Measurements from ENCODE around the gene LSG1. TPM values are rescaled to one million over a fixed set of nuclear protein-coding genes. Genes with fewer than 3 reads are reported as not detected.

Gene LSG1
- total and polyA plus RNA-seq, 2 of the 13 experiments (the other 11 are each of a cell fraction or from before 2014, with no cell fraction given): 21.4 to 32.1 TPM

- CTCF ChIA-PET (ENCODE audit: low intra/inter-chr PET ratio, low total read pairs): interaction anchor here (1.1 kb wide), 1 partner anchor 300 kb away, joined by 4 read pairs; no protein-coding TSS in a partner anchor
- peaks cover 0 to 31% of the 10 kb centered on the region in 2 experiments; a peak in 1 of 5 replicates for H3K27me3 ChIP-seq (ENCODE audit: control insufficient read depth in 1 of 2, insufficient read depth in 2 of 2, low read length in 2 of 2)
- H3K9me3 ChIP-seq (ENCODE audit: low read length): no peaks in the 10 kb centered on the region
- H3K79me2 ChIP-seq (ENCODE audit: insufficient read depth, low read length): no peaks in the 10 kb centered on the region
- peak overlapping the region; percentile 56 to 77 (median 69) for H3K4me3 ChIP-seq (replicated peaks in 1 of 3; ENCODE audit: insufficient read depth in 1 of 3, low read depth in 2 of 3, low read length in 3 of 3)
- H3K27ac ChIP-seq (ENCODE audit: extremely low read length, insufficient read depth, low read length): no peak overlapping the region
- DNase-seq (ENCODE audit: low spot score) (no peak), ATAC-seq (no peak), FAIRE-seq (no peak)
- H3K9ac ChIP-seq (ENCODE audit: insufficient read depth, low read depth, low read length): 0 out of 2 replicates have a peak overlapping the region, but pooled peaks have one; percentile 55
- in situ Hi-C loops (cut with HindIII; ENCODE audit: extremely low pct_ligation_motif_present, low pct_unique_long_range_greater_than_20kb) (loop anchor here (5.0 to 10.0 kb wide), 3 partner anchors 60 to 422 kb away; no protein-coding TSS in a partner anchor), intact Hi-C loops (cut with micrococcal nuclease; ENCODE audit: unreplicated experiment) (loop anchor here (5.0 to 10.0 kb wide), 3 partner anchors 37 to 840 kb away; no protein-coding TSS in a partner anchor)
- peaks cover 74% of the 10 kb centered on the region for H3K4me1 ChIP-seq (ENCODE audit: insufficient read depth, low read length)
- H2AFZ ChIP-seq (ENCODE audit: low read length): no peak overlapping the region
- no TSS peak for BruUV-seq (replicated peaks)
- H4K20me1 ChIP-seq (ENCODE audit: insufficient read depth, low read length): no peaks in the 10 kb centered on the region
- H3K36me3 ChIP-seq (replicated peaks in 1 of 2; ENCODE audit: control insufficient read depth in 1 of 2, insufficient read depth in 2 of 2, low read length in 2 of 2): no peaks in the 10 kb centered on the region
- WGBS (ENCODE audit: low lambda C conversion rate): 48% methylated on average over 12 of the region's 13 CpGs
- TF ChIP-seq ZHX2 (IDR thresholded peaks at IDR 0.05; ENCODE audit: low read depth): no peak
- no peak for TF ChIP-seq ZHX2 (CRISPR knock-in tag; IDR thresholded peaks at IDR 0.05; ENCODE audit: borderline replicate concordance)
- no peak for TF ChIP-seq CHCHD3 (CRISPR knock-in tag; IDR thresholded peaks at IDR 0.05)
- no peak for TF ChIP-seq AHR (CRISPR knock-in tag; IDR thresholded peaks at IDR 0.05)
- TF ChIP-seq SP140L (CRISPR knock-in tag; IDR thresholded peaks at IDR 0.05; ENCODE audit: borderline replicate concordance): peak; percentile 62; the same call in 1 of the 2 replicates
- H3K4me2 ChIP-seq (ENCODE audit: low read depth, low read length): peak overlapping the region; percentile 84
- POLR2A ChIA-PET: interaction anchor here (1.0 to 2.7 kb wide), 3 partner anchors 13 to 585 kb away, joined by 5 to 11 read pairs (median 6); partner anchors contain the start of genes LSG1 and XXYLT1
These were observed 13.2 kb upstream of the LSG1 start for GRCh38 chr3:194685065-194685717.

All from HepG2 (cell line).